OCI-LY3 (cell line): ENCODE measurements around the gene OR8H2.
"Not testable (repeated sequence)": the region's sequence is repeated elsewhere in the genome, so short reads cannot be mapped to it uniquely, and the experiment has no call there.

ENCODE experiments used
- CTCF ChIP-seq: fragments of 200-600, 300-600 bp; sonication (generic); IDR thresholded peaks from 2 replicates; pipeline ENCODE4 v1.5.1; 2014; ENCODE audit warnings: antibody characterized with exemption, low read length, low read depth
- EZH2phosphoT487 ChIP-seq: fragments of 200-600 bp; shearing (Covaris generic); IDR thresholded peaks from 2 replicates; pipeline ENCODE4 v1.6.1; 2018; ENCODE audit warnings: antibody characterized with exemption, mixed run types, low read depth

GRCh38 chr11:56058260-56058780 is 45.2 kb upstream of the OR8H2 start:
- TF ChIP-seq CTCF, EZH2phosphoT487: not testable (repeated sequence)
